NCI-H526 (cell line): ENCODE measurements around the gene SH3D21.

ENCODE experiments used
- DNase-seq, 2 experiments: peaks; one replicate each; lab custom pipeline; 2025; lab: John Stamatoyannopoulos, UW

The SH3D21 gene

GRCh38 chr1:36306210-36306901 is at the start of gene SH3D21:
TSS of gene SH3D21 (plus strand) at chr1:36306368. CDS start at chr1:36306421, 53 bp downstream.
- DNase-seq, result peak; percentile 79 to 94

- no peak for DNase-seq
These were observed 49.4 kb upstream of the SH3D21 start for GRCh38 chr1:36256558-36257374.

GRCh38 chr1:36257375-36257767 is 48.8 kb upstream of the SH3D21 start:
- DNase-seq, result peak in 1 of 2 experiments; percentile 13

GRCh38 chr1:36258960-36259344 is 47.2 kb upstream of the SH3D21 start:
- peak; percentile 78 for DNase-seq

GRCh38 chr1:36268981-36269380 is 37.2 kb upstream of the SH3D21 start:
- DNase-seq, result no peak

- DNase-seq, result no peak
These were observed 36.7 kb upstream of the SH3D21 start for GRCh38 chr1:36269408-36269838.

- DNase-seq, result no peak
These were observed 33.1 kb upstream of the SH3D21 start for GRCh38 chr1:36273024-36273423.

- no peak for DNase-seq
These were observed 32.0 kb upstream of the SH3D21 start for GRCh38 chr1:36274201-36274600.

GRCh38 chr1:36276688-36277087 is 29.5 kb upstream of the SH3D21 start:
- no peak for DNase-seq

GRCh38 chr1:36279110-36279788 is 26.9 kb upstream of the SH3D21 start:
- DNase-seq, result no peak

GRCh38 chr1:36279789-36280296 is 26.3 kb upstream of the SH3D21 start:
- no peak for DNase-seq

- DNase-seq, result no peak
These were observed 22.1 kb upstream of the SH3D21 start for GRCh38 chr1:36284061-36284460.

- DNase-seq, result no peak
These were observed 21.7 kb upstream of the SH3D21 start for GRCh38 chr1:36284517-36284916.

- peak; percentile 75 to 94 for DNase-seq
These were observed 20.6 kb upstream of the SH3D21 start for GRCh38 chr1:36285443-36286101.

GRCh38 chr1:36286802-36287201 is 19.4 kb upstream of the SH3D21 start:
- no peak for DNase-seq

GRCh38 chr1:36287595-36287994 is 18.6 kb upstream of the SH3D21 start:
- DNase-seq, result no peak

- DNase-seq, result no peak
These were observed 10.8 kb upstream of the SH3D21 start for GRCh38 chr1:36295390-36295789.

GRCh38 chr1:36297062-36297461 is 9.1 kb upstream of the SH3D21 start:
- DNase-seq, result no peak

- DNase-seq, result no peak
These were observed 7.5 kb upstream of the SH3D21 start for GRCh38 chr1:36298640-36299039.

GRCh38 chr1:36300526-36300925 is 5.6 kb upstream of the SH3D21 start:
- DNase-seq, result no peak

- no peak for DNase-seq
These were observed 4.9 kb upstream of the SH3D21 start for GRCh38 chr1:36301220-36301619.

GRCh38 chr1:36303244-36303643 is 2.9 kb upstream of the SH3D21 start:
- DNase-seq, result no peak
